Suprapubic skin (tissue), 4 donors: ENCODE results near the gene ARL6IP6.

ENCODE experiments used
- CTCF ChIP-seq, 2 donors: fragments of 200-600 bp in 1 of 2; fragments of 450-650 bp in 1 of 2; sonication (generic) in 1 of 2; IDR thresholded peaks; one replicate each; pipeline ENCODE4 v1.5.1; 2016 to 2019; ENCODE audit warnings: antibody characterized with exemption in 2 of 2, mild to moderate bottlenecking in 1 of 2, moderate library complexity in 1 of 2
- EP300 ChIP-seq: sonication (generic); formaldehyde crosslinking; IDR thresholded peaks from one replicate; pipeline ENCODE4 v1.6.1; 2017; ENCODE audit warnings: antibody characterized with exemption
- POLR2A ChIP-seq, 2 donors: fragments of 450-650 bp; IDR thresholded peaks; one replicate each; pipeline ENCODE4 v1.6.1; 2017; ENCODE audit warnings: antibody characterized with exemption in 2 of 2, mild to moderate bottlenecking in 2 of 2, moderate library complexity in 2 of 2
- POLR2AphosphoS5 ChIP-seq, 3 donors: sonication (generic); formaldehyde crosslinking; IDR thresholded peaks; one replicate each; pipeline ENCODE4 v1.6.1; 2017; ENCODE audit warnings: antibody characterized with exemption in 3 of 3

- no peak for TF ChIP-seq POLR2A (IDR thresholded peaks at IDR 0.05)
- no peak for TF ChIP-seq CTCF (IDR thresholded peaks at IDR 0.05)
- no peak for TF ChIP-seq POLR2AphosphoS5 (IDR thresholded peaks at IDR 0.05)
- no peak for TF ChIP-seq EP300
Observed at GRCh38 chr2:152715112-152715511, 3.3 kb upstream of the ARL6IP6 start.
